HG02973 (cell line): Measurements from ENCODE around the gene MTERF1.

Experiments used
- ATAC-seq: cut with Tn5 transposase; IDR thresholded peaks from one replicate; pipeline ENCODE4 v1.9.1; 2021; ENCODE audit warnings: moderate library complexity; ENCODE audit not compliant: unreplicated experiment

The MTERF1 gene

DNA sequence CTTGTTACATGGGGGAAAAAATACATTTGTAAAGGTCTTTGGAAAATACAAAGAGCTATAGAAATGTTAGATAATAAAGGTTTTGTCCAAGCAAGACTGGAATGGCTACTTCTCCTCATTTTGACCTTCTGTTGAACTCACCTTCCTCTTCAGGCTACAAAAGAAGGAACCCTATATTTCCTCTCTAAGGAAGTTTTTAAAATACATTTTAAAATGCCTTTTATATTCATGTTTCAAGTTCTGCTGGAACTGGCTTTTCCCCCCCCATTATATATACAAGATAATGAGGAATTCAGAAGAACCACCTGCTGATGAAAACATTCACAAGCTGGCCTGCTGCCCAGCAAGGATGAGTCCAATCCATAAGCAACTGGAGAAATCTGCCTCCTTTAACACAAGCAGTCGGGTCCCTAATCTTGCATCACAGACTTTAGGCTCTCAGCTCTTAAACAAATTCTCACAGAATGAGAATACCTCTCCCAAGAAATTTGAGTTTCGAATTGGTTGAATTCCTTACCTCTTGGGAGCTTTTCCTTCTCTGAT, 44.6 kb downstream of the MTERF1 start:
- ATAC-seq, result no peak

DNA sequence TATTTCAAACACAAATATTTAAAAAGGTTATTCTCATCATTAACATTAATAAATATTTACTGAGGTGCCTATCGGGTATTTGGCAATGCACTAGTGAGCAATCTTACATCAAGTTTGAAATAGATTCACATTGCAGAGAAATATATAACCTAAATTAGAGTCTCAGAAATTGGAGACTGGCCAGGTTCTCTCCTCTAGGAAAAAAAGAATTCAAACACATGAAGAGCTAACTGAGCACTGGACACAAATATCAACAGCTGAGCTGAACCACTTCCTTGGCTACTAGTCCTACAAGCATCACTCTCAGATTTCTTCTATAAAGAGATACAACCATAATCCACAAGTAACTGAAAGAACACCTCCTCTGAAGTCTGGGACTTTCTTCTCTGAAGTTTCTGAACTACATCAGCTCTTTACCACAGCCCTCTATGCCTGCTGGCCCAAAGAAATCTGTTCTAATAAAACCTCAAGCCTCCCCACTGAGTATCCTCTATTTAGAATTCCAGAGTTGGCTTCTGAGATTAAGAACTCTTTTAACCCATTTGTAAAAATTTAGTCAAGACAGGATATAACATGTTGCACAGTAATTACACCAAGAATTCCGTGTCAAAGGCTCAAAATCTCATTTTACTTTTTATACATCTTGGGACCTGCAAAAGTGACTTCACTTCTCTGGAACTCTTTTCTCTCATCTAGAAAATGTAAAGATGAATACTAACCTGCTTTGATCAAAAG, 45.2 kb downstream of the MTERF1 start:
- no peak for ATAC-seq

DNA sequence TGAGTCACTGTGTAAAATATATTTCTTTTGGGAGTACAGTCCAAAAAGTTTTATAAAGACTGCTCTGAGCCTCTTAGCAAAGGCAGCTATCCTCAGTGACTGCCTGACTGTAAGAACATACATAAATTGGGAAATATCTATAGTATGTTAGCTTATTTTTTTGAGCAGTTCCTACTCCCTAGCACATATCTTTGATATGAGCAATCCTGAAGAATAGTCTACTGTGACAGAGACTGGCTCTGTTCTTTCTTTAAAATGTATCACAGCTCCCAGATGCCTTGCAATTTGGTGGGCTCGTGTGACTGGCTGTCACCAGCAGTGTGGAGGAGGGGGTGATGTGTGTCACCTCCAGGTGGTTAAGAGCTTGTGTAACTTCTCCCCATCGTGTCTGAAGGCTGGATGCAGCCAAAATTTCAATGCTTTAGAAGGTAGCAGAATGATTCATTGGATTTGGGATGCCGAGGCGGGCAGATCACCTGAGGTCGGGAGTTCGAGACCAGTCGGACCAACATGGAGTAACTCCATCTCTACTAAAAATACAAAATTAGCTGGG, 47.9 kb downstream of the MTERF1 start:
- no peak for ATAC-seq

DNA sequence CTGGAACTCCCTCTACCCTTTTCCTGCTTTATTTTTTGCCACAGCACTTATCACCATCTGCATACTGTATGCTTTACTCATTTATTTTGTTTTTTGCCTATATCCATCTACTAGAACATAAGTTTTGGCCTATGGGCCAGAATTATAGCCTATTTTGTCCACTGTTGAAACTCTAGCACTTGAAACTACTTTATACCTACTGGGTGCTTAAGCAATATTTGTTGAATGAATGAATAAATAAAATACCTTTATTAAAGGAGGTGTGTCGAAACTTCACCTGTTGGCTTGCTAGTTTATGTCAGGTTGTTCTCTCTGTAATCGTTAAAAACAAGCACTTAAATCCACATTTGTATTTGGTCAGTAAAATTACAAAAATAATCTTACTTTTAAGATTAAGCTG, 53.3 kb downstream of the MTERF1 start:
- no peak for ATAC-seq

DNA sequence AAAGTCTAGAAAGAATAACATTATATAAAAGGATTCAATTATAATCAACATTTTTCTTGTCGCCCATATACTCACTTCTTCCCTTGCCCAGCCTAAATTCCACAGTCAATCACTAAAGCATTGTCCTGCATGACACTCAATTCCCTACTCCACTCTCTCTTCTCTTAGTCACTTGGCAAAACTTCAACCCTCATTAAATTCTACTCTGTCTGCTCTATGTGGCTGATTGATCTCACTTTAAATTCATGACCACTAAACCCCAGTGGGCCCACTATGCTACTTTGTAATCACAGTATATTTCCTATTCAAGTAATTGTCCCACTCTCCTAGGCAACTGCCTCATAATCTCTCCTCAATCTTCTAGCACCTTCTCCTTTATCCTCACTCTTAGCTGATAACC, 54.1 kb downstream of the MTERF1 start:
- no peak for ATAC-seq

DNA sequence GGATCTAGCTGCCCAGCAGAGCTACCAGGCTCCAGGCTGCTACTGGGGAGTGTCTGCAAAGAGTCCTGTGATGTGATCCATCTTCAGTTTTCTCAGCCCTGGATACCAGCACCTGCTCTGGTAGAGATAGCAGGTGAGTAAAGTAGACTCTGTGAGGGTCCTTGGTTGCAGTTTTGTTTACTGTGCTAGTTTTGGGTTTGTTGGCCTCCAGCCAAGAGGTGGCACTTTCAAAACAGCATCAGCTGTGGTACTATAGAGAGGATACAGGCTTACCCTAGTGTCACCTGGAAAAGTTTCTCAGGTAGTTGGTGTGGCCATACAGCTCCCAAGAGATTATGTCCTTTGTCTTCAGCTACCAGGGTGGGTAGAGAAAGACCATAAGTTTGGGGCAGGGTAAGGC, 56.3 kb downstream of the MTERF1 start:
- no peak for ATAC-seq
